Hypothalamus (tissue), 51 donors: ENCODE measurements around the gene SSTR3.
A peak's percentile ranks its signal among the peaks of the same experiment; 100 is the strongest.
"Not testable (repeated sequence)": the region's sequence is repeated elsewhere in the genome, so short reads cannot be mapped to it uniquely, and the experiment has no call there.

Experiments used
- DNase-seq, 51 donors: peaks; one replicate each; lab custom pipeline; 2025; lab: John Stamatoyannopoulos, UW

The SSTR3 gene

GRCh38 chr22:37243402-37244113, 31.3 kb upstream of the SSTR3 start:
- no peak for DNase-seq

GRCh38 chr22:37242395-37242918, 30.2 kb upstream of the SSTR3 start:
- DNase-seq, result peak in 11 of 51 donors; percentile 8 to 29 (median 12)

GRCh38 chr22:37241351-37242142, 29.3 kb upstream of the SSTR3 start:
- DNase-seq, result no peak

GRCh38 chr22:37240941-37241320, 28.7 kb upstream of the SSTR3 start:
- DNase-seq, result no peak

GRCh38 chr22:37240240-37240940, 28.1 kb upstream of the SSTR3 start:
- no peak for DNase-seq

GRCh38 chr22:37239336-37240239, 27.3 kb upstream of the SSTR3 start:
- no peak for DNase-seq

- DNase-seq, result no peak
Observed at GRCh38 chr22:37237371-37238268, 25.3 kb upstream of the SSTR3 start.

- DNase-seq, result no peak
Observed at GRCh38 chr22:37235897-37236607, 23.8 kb upstream of the SSTR3 start.

- no peak for DNase-seq
Observed at GRCh38 chr22:37234736-37235711, 22.7 kb upstream of the SSTR3 start.

- DNase-seq, result no peak
Observed at GRCh38 chr22:37233751-37234631, 21.7 kb upstream of the SSTR3 start.

GRCh38 chr22:37233371-37233750, 21.1 kb upstream of the SSTR3 start:
- DNase-seq, result not testable (repeated sequence)

GRCh38 chr22:37232140-37232998, 20.1 kb upstream of the SSTR3 start:
- no peak for DNase-seq

- no peak for DNase-seq
Observed at GRCh38 chr22:37231406-37232139, 19.3 kb upstream of the SSTR3 start.

- no peak for DNase-seq
Observed at GRCh38 chr22:37230673-37231405, 18.6 kb upstream of the SSTR3 start.
